Ascending aorta (tissue), 2 donors: Measurements from ENCODE around the gene ZNF624. TPM values are rescaled to one million over a fixed set of nuclear protein-coding genes. Genes with fewer than 3 reads are reported as not detected.
"Not testable (repeated sequence)": the region's sequence is repeated elsewhere in the genome, so short reads cannot be mapped to it uniquely, and the experiment has no call there.

Experiments
- DNase-seq, 2 donors: peaks; one replicate each; pipeline ENCODE4 v3.0.0-alpha.2; 2019; ENCODE audit warnings: low spot score in 2 of 2
- H3K27ac ChIP-seq, 2 donors: fragments of 200-600 bp; sonication (generic); one replicate each; pipeline ENCODE4 v1.5.1; 2016 to 2017; ENCODE audit warnings: mild to moderate bottlenecking in 1 of 2
- H3K27me3 ChIP-seq: fragments of 200-600 bp; sonication (generic); one replicate; pipeline ENCODE4 v1.5.1; 2017
- H3K36me3 ChIP-seq, 2 donors: fragments of 200-600 bp; sonication (generic); one replicate each; pipeline ENCODE4 v1.5.1; 2016
- H3K4me1 ChIP-seq, 2 donors: fragments of 200-600 bp; sonication (generic); one replicate each; pipeline ENCODE4 v1.5.1; 2016 to 2017; ENCODE audit warnings: mild to moderate bottlenecking in 1 of 2
- H3K4me3 ChIP-seq, 2 donors: fragments of 200-600 bp; sonication (generic); one replicate each; pipeline ENCODE4 v1.5.1; 2016 to 2017; ENCODE audit warnings: mild to moderate bottlenecking in 1 of 2
- H3K9me3 ChIP-seq, 2 donors: fragments of 200-600 bp; sonication (generic); one replicate each; pipeline ENCODE4 v1.5.1; 2016
- CTCF ChIP-seq, 3 experiments: fragments of 200-600 bp in 2 of 3; fragments of 450-650 bp in 1 of 3; sonication (generic) in 2 of 3; IDR thresholded peaks; one replicate each; pipeline ENCODE4 v1.5.1; 2016 to 2019; ENCODE audit warnings: antibody characterized with exemption in 3 of 3, mild to moderate bottlenecking in 1 of 3, moderate library complexity in 1 of 3
- intact Hi-C: fragments of 100-400 bp; cut with DNase I; formaldehyde crosslinking; loops from one replicate; pipeline ENCODE4 v1.15.1; 2023
- total RNA-seq: library from RNA; depleted of rRNA; stranded (reverse); fragments of >200 nt; gene quantifications from one replicate; pipeline ENCODE4 v1.1.0, GENCODE V29; 2016

Gene ZNF624
- total RNA-seq, 1 donor from 2014 or later, result 0.53 TPM

GRCh38 chr17:16676676-16677268 is 23.1 kb upstream of the ZNF624 start:
- DNase-seq, result no peak
- Histone ChIP-seq H3K36me3 (no peaks in the 10 kb centered on the region), H3K4me3 (no peak overlapping the region), H3K9me3 (no peaks in the 10 kb centered on the region), H3K27ac (no peak overlapping the region), H3K4me1 (no peaks in the 10 kb centered on the region), H3K27me3 (no peaks in the 10 kb centered on the region)
- intact Hi-C loops, result no loop called here
- TF ChIP-seq CTCF (IDR thresholded peaks at IDR 0.05), result no peak

- H3K36me3 ChIP-seq, H3K27ac ChIP-seq, H3K9me3 ChIP-seq, intact Hi-C loops, DNase-seq, H3K27me3 ChIP-seq, H3K4me1 ChIP-seq: not testable (repeated sequence)
- peak overlapping the region; percentile 51 to 67 for H3K4me3 ChIP-seq
Measured at GRCh38 chr17:16666907-16667636, 13.4 kb upstream of the ZNF624 start.

GRCh38 chr17:16666553-16666906 is 12.9 kb upstream of the ZNF624 start:
- H3K9me3 ChIP-seq, H3K27ac ChIP-seq, H3K36me3 ChIP-seq, intact Hi-C loops, H3K27me3 ChIP-seq, DNase-seq, H3K4me1 ChIP-seq: not testable (repeated sequence)
- H3K4me3 ChIP-seq, result peak overlapping the region; percentile 51 to 67

GRCh38 chr17:16662936-16663335 is 9.3 kb upstream of the ZNF624 start:
- intact Hi-C loops, result no loop called here
- peaks cover 0 to 9% of the 10 kb centered on the region in 2 donors for H3K4me1 ChIP-seq

GRCh38 chr17:16661217-16661616 is 7.6 kb upstream of the ZNF624 start:
- TF ChIP-seq CTCF (IDR thresholded peaks at IDR 0.05), result no peak
- Histone ChIP-seq H3K9me3 (no peaks in the 10 kb centered on the region), H3K27ac (no peak overlapping the region), H3K36me3 (no peaks in the 10 kb centered on the region), H3K27me3 (no peaks in the 10 kb centered on the region), H3K4me1 (no peaks in the 10 kb centered on the region), H3K4me3 (no peak overlapping the region)
- no peak for DNase-seq
- intact Hi-C loops, result no loop called here

More at GRCh38 chr17:16662936-16663335, 9.3 kb upstream of the ZNF624 start:
- H3K4me3 ChIP-seq, result no peak overlapping the region
- H3K27me3 ChIP-seq, result peaks cover 10% of the 10 kb centered on the region
- no peak for TF ChIP-seq CTCF (IDR thresholded peaks at IDR 0.05)
- DNase-seq, result no peak
- H3K36me3 ChIP-seq, result no peaks in the 10 kb centered on the region
- H3K27ac ChIP-seq, result no peak overlapping the region
- H3K9me3 ChIP-seq, result no peaks in the 10 kb centered on the region

GRCh38 chr17:16652847-16653366 is 743 bp downstream of the ZNF624 start:
- no peaks in the 10 kb centered on the region for H3K9me3 ChIP-seq
- no peaks in the 10 kb centered on the region for H3K4me1 ChIP-seq
- H3K4me3 ChIP-seq, result peak overlapping the region; percentile 75 to 88
- TF ChIP-seq CTCF (IDR thresholded peaks at IDR 0.05), result no peak
- intact Hi-C loops, result no loop called here
- H3K27me3 ChIP-seq, result no peaks in the 10 kb centered on the region
- DNase-seq, result no peak
- peak overlapping the region; percentile 91 to 95 for H3K27ac ChIP-seq
- H3K36me3 ChIP-seq, result no peaks in the 10 kb centered on the region
